MCF 10A (cell line): ENCODE results near the gene CLP1. TPM values are rescaled to one million over a fixed set of nuclear protein-coding genes. Genes with fewer than 3 reads are reported as not detected.
"Not testable (repeated sequence)": the region's sequence is repeated elsewhere in the genome, so short reads cannot be mapped to it uniquely, and the experiment has no call there.

Experiments used
- BruUV-seq: library from RNA; stranded (reverse); fragments of 400-500 nt; replicated peaks from 2 replicates; lab custom pipeline; 2021; lab: Mats Ljungman, UMichigan
- CTCF ChIA-PET: fragments of 300-600 bp; sonication (Branson Sonifier 250); formaldehyde crosslinking; extraction: SDS; loops from one replicate; lab custom pipeline; 2021; ENCODE audit warnings: antibody characterized with exemption, inconsistent platforms; lab: Yijun Ruan, JAX
- POLR2A ChIA-PET: fragments of 300-600, 350-650 bp; sonication (Branson Sonifier 250); formaldehyde crosslinking; extraction: SDS; loops from one replicate; lab custom pipeline; 2020; ENCODE audit warnings: antibody characterized with exemption, inconsistent platforms; lab: Yijun Ruan, JAX
- DNase-seq: peaks from one replicate; pipeline ENCODE4 v3.0.0-alpha.2; 2018; ENCODE audit not compliant: unreplicated experiment
- H3K27ac Mint-ChIP-seq: one replicate; pipeline ENCODE4 v1.8.0; 2022; ENCODE audit warnings: mild to moderate bottlenecking, low read depth, mixed read lengths; ENCODE audit not compliant: unreplicated experiment
- H3K27me3 Mint-ChIP-seq: one replicate; pipeline ENCODE4 v1.8.0; 2022; ENCODE audit warnings: mixed read lengths; ENCODE audit not compliant: insufficient read depth, unreplicated experiment
- H3K36me3 Mint-ChIP-seq: one replicate; pipeline ENCODE4 v1.8.0; 2022; ENCODE audit warnings: mild to moderate bottlenecking, moderate library complexity, mixed read lengths; ENCODE audit not compliant: insufficient read depth, unreplicated experiment
- H3K4me1 Mint-ChIP-seq: one replicate; pipeline ENCODE4 v1.8.0; 2022; ENCODE audit warnings: mixed read lengths; ENCODE audit not compliant: insufficient read depth, unreplicated experiment
- H3K4me3 Mint-ChIP-seq: one replicate; pipeline ENCODE4 v1.8.0; 2022; ENCODE audit warnings: mild to moderate bottlenecking, moderate library complexity, mixed read lengths; ENCODE audit not compliant: unreplicated experiment
- H3K9me3 Mint-ChIP-seq: one replicate; pipeline ENCODE4 v1.8.0; 2022; ENCODE audit warnings: mixed read lengths; ENCODE audit not compliant: unreplicated experiment
- CTCF ChIP-seq: fragments of 200-600 bp; IDR thresholded peaks from one replicate; pipeline ENCODE4 v1.8.0; 2022; ENCODE audit warnings: antibody characterized with exemption, mild to moderate bottlenecking; ENCODE audit not compliant: unreplicated experiment
- intact Hi-C: fragments of 100-400 bp; cut with micrococcal nuclease; formaldehyde crosslinking; loops from 2 replicates; pipeline ENCODE4 v1.14.1; 2022
- total RNA-seq: library from RNA; stranded (reverse); gene quantifications from 2 replicates; pipeline ENCODE4 v1.2.3, GENCODE V29; 2022

The CLP1 gene
- total RNA-seq, 1 experiment from 2014 or later: 9.2 TPM

GRCh38 chr11:57680552-57680874 is 23.0 kb downstream of the CLP1 start:
- H3K27ac Mint-ChIP-seq: peak overlapping the region; percentile 7
- POLR2A ChIA-PET: interaction anchor here (0.8 to 1.8 kb wide), 2 partner anchors 14 to 24 kb away, joined by 3 to 7 read pairs; no protein-coding TSS in a partner anchor

GRCh38 chr11:57681168-57681567 is 23.6 kb downstream of the CLP1 start:
- POLR2A ChIA-PET: interaction anchor here (0.8 to 1.0 kb wide), 2 partner anchors 14 to 24 kb away, joined by 3 read pairs; no protein-coding TSS in a partner anchor
- Mint-ChIP-seq H3K4me1 (peaks cover 6% of the 10 kb centered on the region), H3K4me3 (no peak overlapping the region), H3K9me3 (no peaks in the 10 kb centered on the region), H3K27ac (no peak overlapping the region), H3K36me3 (peaks cover 87% of the 10 kb centered on the region), H3K27me3 (no peaks in the 10 kb centered on the region)
- no peak for DNase-seq
- no peak for TF ChIP-seq CTCF
- intact Hi-C loops: no loop called here
- CTCF ChIA-PET: interaction anchor here (0.6 to 1.5 kb wide), 2 partner anchors 69 to 154 kb away, joined by 3 to 4 read pairs; no protein-coding TSS in a partner anchor
- no TSS peak for BruUV-seq

More at GRCh38 chr11:57680552-57680874, 23.0 kb downstream of the CLP1 start:
- H3K36me3 Mint-ChIP-seq: peaks cover 83% of the 10 kb centered on the region
- DNase-seq: peak; percentile 35
- H3K9me3 Mint-ChIP-seq: no peaks in the 10 kb centered on the region
- no TSS peak for BruUV-seq
- H3K27me3 Mint-ChIP-seq: no peaks in the 10 kb centered on the region
- no peak for TF ChIP-seq CTCF
- CTCF ChIA-PET: interaction anchor here (1.5 kb wide), 1 partner anchor 153 kb away, joined by 4 read pairs; no protein-coding TSS in a partner anchor
- peaks cover 9% of the 10 kb centered on the region for H3K4me1 Mint-ChIP-seq
- intact Hi-C loops: no loop called here
- no peak overlapping the region for H3K4me3 Mint-ChIP-seq

GRCh38 chr11:57690474-57690873 is 32.9 kb downstream of the CLP1 start:
- H3K27me3 Mint-ChIP-seq, CTCF ChIA-PET, H3K4me1 Mint-ChIP-seq, POLR2A ChIA-PET, H3K27ac Mint-ChIP-seq, H3K9me3 Mint-ChIP-seq, BruUV-seq, DNase-seq, H3K4me3 Mint-ChIP-seq, intact Hi-C loops: not testable (repeated sequence)
- H3K36me3 Mint-ChIP-seq: peaks cover 95% of the 10 kb centered on the region

- TF ChIP-seq CTCF: no peak
- no peak overlapping the region for H3K27ac Mint-ChIP-seq
- H3K27me3 Mint-ChIP-seq: no peaks in the 10 kb centered on the region
- BruUV-seq: no TSS peak
- no peak for DNase-seq
- intact Hi-C loops: no loop called here
- POLR2A ChIA-PET: interaction anchor here (0.6 to 2.5 kb wide), 3 partner anchors 11 to 14 kb away, joined by 3 to 11 read pairs (median 3); partner anchors contain the start of genes MED19 and TMX2
- no peaks in the 10 kb centered on the region for H3K4me1 Mint-ChIP-seq
- peaks cover 94% of the 10 kb centered on the region for H3K36me3 Mint-ChIP-seq
- CTCF ChIA-PET: interaction anchor here (0.9 kb wide), 1 partner anchor 11 kb away, joined by 4 read pairs; no protein-coding TSS in a partner anchor
- H3K9me3 Mint-ChIP-seq: no peaks in the 10 kb centered on the region
- H3K4me3 Mint-ChIP-seq: no peak overlapping the region
These were observed 41.3 kb downstream of the CLP1 start for GRCh38 chr11:57698843-57699365.
